OCI-LY1 (cell line): ENCODE results near the gene ZNF280A.

Source experiments
- H2AFZ ChIP-seq: fragments of 200-600 bp; sonication (generic), shearing (Covaris generic); 2 replicates; pipeline ENCODE4 v1.6.0; 2014; ENCODE audit warnings: antibody characterized with exemption, mild to moderate bottlenecking, low read length
- H3F3A ChIP-seq: fragments of 200-600 bp; sonication (generic), shearing (Covaris generic); 2 replicates; pipeline ENCODE4 v1.6.0; 2014; ENCODE audit warnings: mild to moderate bottlenecking, antibody characterized with exemption, low read length, moderate library complexity; ENCODE audit not compliant: insufficient read depth
- H3K27ac ChIP-seq: fragments of 200-600 bp; sonication (generic); 2 replicates; pipeline ENCODE4 v1.5.1; 2014; ENCODE audit warnings: low read length, mixed run types, mild to moderate bottlenecking, low read depth; ENCODE audit not compliant: poor library complexity, severe bottlenecking
- H3K27me3 ChIP-seq: fragments of 200-600 bp; sonication (generic); 2 replicates; pipeline ENCODE4 v1.6.0; 2014; ENCODE audit warnings: antibody characterized with exemption, mild to moderate bottlenecking, low read length, moderate library complexity; ENCODE audit not compliant: insufficient read depth
- H3K36me3 ChIP-seq: fragments of 200-600 bp; sonication (generic); 2 replicates; pipeline ENCODE4 v1.6.1; 2014; ENCODE audit warnings: mild to moderate bottlenecking, antibody characterized with exemption, low read length, moderate library complexity, mixed read lengths; ENCODE audit not compliant: insufficient read depth
- H3K4me1 ChIP-seq: fragments of 200-600 bp; sonication (generic); 2 replicates; pipeline ENCODE4 v1.5.1; 2014; ENCODE audit warnings: mild to moderate bottlenecking, low read length, moderate library complexity; ENCODE audit not compliant: insufficient read depth, severe bottlenecking
- H3K4me2 ChIP-seq: fragments of 200-600 bp; sonication (generic), shearing (Covaris generic); 2 replicates; pipeline ENCODE4 v1.6.1; 2014; ENCODE audit warnings: low read length
- H3K4me3 ChIP-seq: fragments of 200-600 bp; sonication (generic); 2 replicates; pipeline ENCODE4 v1.5.1; 2014; ENCODE audit warnings: low read length, low read depth, mild to moderate bottlenecking, mixed read lengths; ENCODE audit not compliant: poor library complexity, severe bottlenecking
- H3K79me2 ChIP-seq: fragments of 200-600 bp; shearing (Covaris generic); 2 replicates; pipeline ENCODE4 v1.6.1; 2016; ENCODE audit warnings: mixed run types, low read length, mixed read lengths; ENCODE audit not compliant: insufficient read depth
- H3K9ac ChIP-seq: fragments of 200-600 bp; sonication (generic), shearing (Covaris generic); 2 replicates; pipeline ENCODE4 v1.6.1; 2014; ENCODE audit warnings: mild to moderate bottlenecking, low read length, mixed read lengths
- H3K9me2 ChIP-seq: fragments of 200-600 bp; sonication (generic), shearing (Covaris generic); 2 replicates; pipeline ENCODE4 v1.6.1; 2014; ENCODE audit warnings: low read depth, mild to moderate bottlenecking, low read length, mixed read lengths
- H3K9me3 ChIP-seq: fragments of 200-600 bp; shearing (Covaris generic); 2 replicates; pipeline ENCODE4 v1.6.1; 2014; ENCODE audit warnings: low read length, mixed read lengths
- H4K20me1 ChIP-seq: fragments of 200-600 bp; sonication (generic), shearing (Covaris generic); 2 replicates; pipeline ENCODE4 v1.6.0; 2016; ENCODE audit warnings: mild to moderate bottlenecking, low read length; ENCODE audit not compliant: insufficient read depth
- CTCF ChIP-seq: fragments of 200-600 bp; sonication (generic), shearing (Covaris generic); IDR thresholded peaks from 2 replicates; pipeline ENCODE4 v1.5.1; 2017; ENCODE audit warnings: mild to moderate bottlenecking, antibody characterized with exemption, low read length, moderate library complexity, mixed read lengths
- EZH2 ChIP-seq: fragments of 200-600 bp; sonication (generic), shearing (Covaris generic); IDR thresholded peaks from 2 replicates; pipeline ENCODE4 v1.8.0; 2017; ENCODE audit warnings: borderline replicate concordance, mixed run types, mild to moderate bottlenecking, antibody characterized with exemption, low read length, moderate library complexity, mixed read lengths

The ZNF280A gene

GRCh38 chr22:22548317-22548716, 28.2 kb upstream of the ZNF280A start:
- Histone ChIP-seq H3F3A (no peaks in the 10 kb centered on the region), H3K27ac (no peak overlapping the region), H3K4me1 (no peaks in the 10 kb centered on the region), H3K9me2 (no peaks in the 10 kb centered on the region), H3K27me3 (no peaks in the 10 kb centered on the region), H3K4me2 (no peak overlapping the region), H3K79me2 (no peaks in the 10 kb centered on the region), H3K4me3 (no peak overlapping the region), H2AFZ (no peak overlapping the region), H3K9me3 (no peaks in the 10 kb centered on the region), H4K20me1 (no peaks in the 10 kb centered on the region), H3K36me3 (peaks cover 52% of the 10 kb centered on the region), H3K9ac (no peak overlapping the region)
- TF ChIP-seq CTCF = no peak
- TF ChIP-seq EZH2 = no peak

GRCh38 chr22:22547692-22548300, 27.7 kb upstream of the ZNF280A start:
- no peaks in the 10 kb centered on the region for H3K27me3 ChIP-seq
- H3K4me3 ChIP-seq = no peak overlapping the region
- H4K20me1 ChIP-seq = no peaks in the 10 kb centered on the region

GRCh38 chr22:22547226-22547625, 27.2 kb upstream of the ZNF280A start:
- Histone ChIP-seq H3K4me2 (no peak overlapping the region), H3K27ac (no peak overlapping the region), H3F3A (no peaks in the 10 kb centered on the region), H3K9me3 (no peaks in the 10 kb centered on the region), H3K9me2 (no peaks in the 10 kb centered on the region), H3K27me3 (no peaks in the 10 kb centered on the region), H2AFZ (no peak overlapping the region), H3K9ac (no peak overlapping the region), H3K4me3 (no peak overlapping the region), H3K36me3 (peaks cover 45% of the 10 kb centered on the region), H3K79me2 (no peaks in the 10 kb centered on the region), H4K20me1 (no peaks in the 10 kb centered on the region), H3K4me1 (no peaks in the 10 kb centered on the region)
- TF ChIP-seq EZH2 = no peak
- no peak for TF ChIP-seq CTCF

More at GRCh38 chr22:22547692-22548300, 27.7 kb upstream of the ZNF280A start:
- H3K4me1 ChIP-seq = no peaks in the 10 kb centered on the region
- peaks cover 49% of the 10 kb centered on the region for H3K36me3 ChIP-seq
- TF ChIP-seq CTCF = no peak
- no peak for TF ChIP-seq EZH2
- H3K79me2 ChIP-seq = no peaks in the 10 kb centered on the region
- no peak overlapping the region for H3K27ac ChIP-seq
- H3K4me2 ChIP-seq = no peak overlapping the region
- no peaks in the 10 kb centered on the region for H3K9me3 ChIP-seq
- no peak overlapping the region for H2AFZ ChIP-seq
- H3F3A ChIP-seq = no peaks in the 10 kb centered on the region
- H3K9ac ChIP-seq = no peak overlapping the region
- no peaks in the 10 kb centered on the region for H3K9me2 ChIP-seq
